Measurements from ENCODE around the gene ETFDH.

DNA sequence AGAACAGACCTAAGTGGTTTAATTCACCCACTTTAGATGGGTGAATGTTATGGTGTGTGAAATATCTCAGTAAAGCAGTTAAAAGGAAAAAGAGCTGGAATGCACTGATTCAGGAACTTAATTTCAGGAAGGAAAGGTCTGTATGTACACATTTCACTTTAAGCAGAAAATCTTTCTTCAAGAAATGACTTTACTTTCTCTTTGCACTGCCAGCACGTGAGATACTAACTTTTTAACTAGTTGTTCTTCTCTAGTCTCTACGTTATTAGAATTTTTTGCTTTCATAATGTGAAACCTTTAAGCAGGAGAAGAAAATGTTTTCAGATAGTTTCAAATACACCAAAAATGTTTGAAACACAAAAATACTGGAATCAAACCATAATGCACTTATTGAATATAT lies 19.2 kb upstream of the ETFDH start:
- TF ChIP-seq, protein P1, sequence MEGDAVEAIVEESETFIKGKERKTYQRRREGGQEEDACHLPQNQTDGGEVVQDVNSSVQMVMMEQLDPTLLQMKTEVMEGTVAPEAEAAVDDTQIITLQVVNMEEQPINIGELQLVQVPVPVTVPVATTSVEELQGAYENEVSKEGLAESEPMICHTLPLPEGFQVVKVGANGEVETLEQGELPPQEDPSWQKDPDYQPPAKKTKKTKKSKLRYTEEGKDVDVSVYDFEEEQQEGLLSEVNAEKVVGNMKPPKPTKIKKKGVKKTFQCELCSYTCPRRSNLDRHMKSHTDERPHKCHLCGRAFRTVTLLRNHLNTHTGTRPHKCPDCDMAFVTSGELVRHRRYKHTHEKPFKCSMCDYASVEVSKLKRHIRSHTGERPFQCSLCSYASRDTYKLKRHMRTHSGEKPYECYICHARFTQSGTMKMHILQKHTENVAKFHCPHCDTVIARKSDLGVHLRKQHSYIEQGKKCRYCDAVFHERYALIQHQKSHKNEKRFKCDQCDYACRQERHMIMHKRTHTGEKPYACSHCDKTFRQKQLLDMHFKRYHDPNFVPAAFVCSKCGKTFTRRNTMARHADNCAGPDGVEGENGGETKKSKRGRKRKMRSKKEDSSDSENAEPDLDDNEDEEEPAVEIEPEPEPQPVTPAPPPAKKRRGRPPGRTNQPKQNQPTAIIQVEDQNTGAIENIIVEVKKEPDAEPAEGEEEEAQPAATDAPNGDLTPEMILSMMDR (conservative IDR thresholded peaks at IDR 0.05 in 1 of 2, IDR thresholded peaks at IDR 0.05 in 1 of 2; ENCODE audit: extremely low read depth in 1 of 2, insufficient read depth in 1 of 2, low read depth in 1 of 2, low read length in 2 of 2) = no peak
- no peak for TF ChIP-seq EZH2 (IDR thresholded peaks at IDR 0.05; ENCODE audit: borderline replicate concordance, low read length)
